Heart right ventricle (tissue), 16 donors: ENCODE results near the gene CPLANE1. TPM values are rescaled to one million over a fixed set of nuclear protein-coding genes. Genes with fewer than 3 reads are reported as not detected.

Source experiments
- ATAC-seq, 8 donors: fragments of 200-7000 bp; cut with Tn5 transposase; one replicate each; pipeline ENCODE4 v1.9.1; 2020; ENCODE audit warnings: mild to moderate bottlenecking in 8 of 8, moderate library complexity in 8 of 8, moderate number of reproducible peaks in 1 of 8
- DNase-seq, 2 donors: peaks; one replicate each; pipeline ENCODE4 v3.0.0-alpha.2; 2020
- H3K27ac ChIP-seq, 10 donors: fragments of 200-600 bp; sonication (generic) in 2 of 10; one replicate each; pipeline versions ENCODE4 v1.5.0 to v1.8.0; 2020 to 2022; ENCODE audit warnings: mild to moderate bottlenecking in 3 of 10
- H3K27me3 ChIP-seq, 7 donors: fragments of 200-600 bp; one replicate each; pipeline ENCODE4 v1.8.0; 2021 to 2022; ENCODE audit warnings: mild to moderate bottlenecking in 2 of 7
- H3K36me3 ChIP-seq, 9 donors: fragments of 200-600 bp; sonication (generic) in 1 of 9; one replicate each; pipeline versions ENCODE4 v1.5.0 to v1.8.0; 2020 to 2022; ENCODE audit warnings: mild to moderate bottlenecking in 2 of 9
- H3K4me1 ChIP-seq, 9 donors: fragments of 200-600 bp; sonication (generic) in 1 of 9; one replicate each; pipeline versions ENCODE4 v1.5.0 to v1.8.0; 2020 to 2022; ENCODE audit warnings: mild to moderate bottlenecking in 4 of 9
- H3K4me3 ChIP-seq, 10 donors: fragments of 200-600 bp; sonication (generic) in 2 of 10; one replicate each; pipeline versions ENCODE4 v1.5.0 to v1.8.0; 2020 to 2022; ENCODE audit warnings: mild to moderate bottlenecking in 7 of 10, moderate library complexity in 2 of 10
- H3K9me3 ChIP-seq, 11 donors: fragments of 200-600 bp in 10 of 11; sonication (generic) in 2 of 11; one replicate each; pipeline versions ENCODE4 v1.5.0 to v1.8.0; 2013 to 2022; ENCODE audit warnings: mild to moderate bottlenecking in 2 of 11, control low read depth in 1 of 11, moderate library complexity in 1 of 11
- CTCF ChIP-seq, 9 donors: fragments of 200-600 bp; sonication (generic) in 2 of 9; IDR thresholded peaks; one replicate each; pipeline versions ENCODE4 v1.5.0 to v1.8.0; 2021 to 2022; ENCODE audit warnings: antibody characterized with exemption in 9 of 9, mild to moderate bottlenecking in 5 of 9, moderate library complexity in 1 of 9
- WGBS, 2 donors: extraction: QIAGEN DNeasy Blood & Tissue Kit; methylation state at CpG; one replicate each; pipeline ENCODE4 v1.1.7; 2013; ENCODE audit warnings: inconsistent platforms in 1 of 2; 5-methylcytosine and 5-hydroxymethylcytosine counted together
- intact Hi-C, 10 donors: fragments of 100-400 bp; cut with DNase I; formaldehyde crosslinking; loops; one replicate each; pipeline versions ENCODE4 v1.11.1 to v1.14.2; 2022
- polyA plus RNA-seq, 2 donors: library from polyadenylated mRNA; stranded (reverse); fragments of 200-250 nt; gene quantifications; one replicate each; pipeline ENCODE4 v1.2.3, GENCODE V29; 2013
- total RNA-seq, 10 donors: library from RNA; stranded (reverse); fragmentation: NEBNext Ultra II Directional in 3 of 10; extraction: Animal tissue kit (Norgen Biotek cat#: 25700) in 3 of 10; gene quantifications; one replicate each; pipeline versions ENCODE4 v1.2.1 to v1.2.4, GENCODE V29; 2021 to 2023
- donor health status: Arrhythmogenic right ventricular cardiomyopathy.
- donor health status: ischemic (EF 13 %, LVEDD 7.1; RV severe dilation, severe dysfunction).
- donor health status: healthy with polysubstance abuse.
- donor health status: DM: no; HTN: yes; CAD: no.
- donor health status: DM: no; HTN: no; CAD: no.
- donor health status: ischemic (EF 25% LVEDD 6.9; RV normal size, moderate dysfunction).
- donor health status: ischemic (EF 25% LVEDD 5.7; RV mildly dilated, moderate dysfunction).
- donor health status: healthy.
- donor health status: DM: yes; HTN: yes; CAD: no.
- donor health status: Ischemic cardiomyopathy.
- donor health status: ischemic (EF 35%, LVEDD 5.7; RV mildly dilated, moderate dysfunction).
- donor health status: nonischemic (EF 11% LVEDD 7.7; RV severe dilation, severe dysfunction).
- donor health status: DM: yes; HTN: yes; CAD: no.
- donor health status: PGD.
- donor health status: ischemic (EF 29% LVEDD 5.4; RV normal size, mild dysfunction).
- donor health status: nonischemic (EF 23%, LVEDD 6.1; RV moderate dilation, normal function).

Gene CPLANE1
- total and polyA plus RNA-seq, 12 donors = 1.4 to 13.5 (median 9.5) TPM

GRCh38 chr5:37132646-37133045 lies 116.5 kb downstream of the CPLANE1 start:
- Histone ChIP-seq H3K4me3 (no peak overlapping the region), H3K27me3 (no peaks in the 10 kb centered on the region), H3K36me3 (peaks cover 0 to 77% (median 19%) of the 10 kb centered on the region in 9 donors), H3K9me3 (peaks cover 0 to 19% (median 0%) of the 10 kb centered on the region in 11 donors), H3K27ac (no peak overlapping the region), H3K4me1 (peaks cover 0 to 3% (median 0%) of the 10 kb centered on the region in 9 donors)
- ATAC-seq (no peak), DNase-seq (no peak)
- intact Hi-C loops = no loop called here
- no peak for TF ChIP-seq CTCF (IDR thresholded peaks at IDR 0.05)
- WGBS, 2 donors = 100% methylated on average over 1 of the region's 1 CpG

- Histone ChIP-seq H3K27me3 (no peaks in the 10 kb centered on the region), H3K36me3 (peaks cover 0 to 100% (median 34%) of the 10 kb centered on the region in 9 donors), H3K27ac (no peak overlapping the region), H3K9me3 (no peaks in the 10 kb centered on the region), H3K4me3 (no peak overlapping the region), H3K4me1 (peaks cover 0 to 4% (median 0%) of the 10 kb centered on the region in 9 donors)
- ATAC-seq = peak in 1 of 8 donors; percentile 34
- WGBS, 2 donors = 46 to 50% methylated on average over 6 of the region's 6 CpGs
- DNase-seq = no peak
- intact Hi-C loops = no loop called here
- TF ChIP-seq CTCF (IDR thresholded peaks at IDR 0.05) = no peak
These were observed 127.7 kb downstream of the CPLANE1 start for GRCh38 chr5:37121465-37121864.

- 86 to 100% methylated on average over 1 of the region's 1 CpG for WGBS, 2 donors
- no peak for DNase-seq
- H3K36me3 ChIP-seq = peaks cover 0 to 100% (median 34%) of the 10 kb centered on the region in 9 donors
These were observed 128.1 kb downstream of the CPLANE1 start for GRCh38 chr5:37121027-37121426.

GRCh38 chr5:37120270-37120669 lies 128.9 kb downstream of the CPLANE1 start:
- no peaks in the 10 kb centered on the region for H3K9me3 ChIP-seq
- intact Hi-C loops = no loop called here
- WGBS, 2 donors = 94% methylated on average over 5 of the region's 5 CpGs
- DNase-seq = no peak
- no peak overlapping the region for H3K4me3 ChIP-seq
- H3K27me3 ChIP-seq = no peaks in the 10 kb centered on the region
- no peak overlapping the region for H3K27ac ChIP-seq
- peaks cover 0 to 100% (median 32%) of the 10 kb centered on the region in 9 donors for H3K36me3 ChIP-seq
- no peak for TF ChIP-seq CTCF (IDR thresholded peaks at IDR 0.05)
- no peak for ATAC-seq
- peaks cover 0 to 4% (median 0%) of the 10 kb centered on the region in 9 donors for H3K4me1 ChIP-seq

More at GRCh38 chr5:37121027-37121426, 128.1 kb downstream of the CPLANE1 start:
- H3K9me3 ChIP-seq = no peaks in the 10 kb centered on the region
- ATAC-seq = no peak
- H3K27ac ChIP-seq = no peak overlapping the region
- no peak for TF ChIP-seq CTCF (IDR thresholded peaks at IDR 0.05)
- H3K4me3 ChIP-seq = no peak overlapping the region
- H3K4me1 ChIP-seq = peaks cover 0 to 4% (median 0%) of the 10 kb centered on the region in 9 donors
- intact Hi-C loops = no loop called here
- H3K27me3 ChIP-seq = no peaks in the 10 kb centered on the region
